ENCODE data around the gene TM7SF2. TPM values are rescaled to one million over a fixed set of nuclear protein-coding genes. Genes with fewer than 3 reads are reported as not detected.
A peak's percentile ranks its signal among the peaks of the same experiment; 100 is the strongest.
"Not testable (repeated sequence)": the region's sequence is repeated elsewhere in the genome, so short reads cannot be mapped to it uniquely, and the experiment has no call there.

Gene TM7SF2
- total and polyA plus RNA-seq, 5 donors: 45.7 to 91.5 (median 58.9) TPM

- no peak for ATAC-seq
- no peak overlapping the region for H3K27ac ChIP-seq (ENCODE audit: low read length)
- no peak for DNase-seq
- no peaks in the 10 kb centered on the region for H3K27me3 ChIP-seq (ENCODE audit: control insufficient read depth, insufficient read depth)
- 79% methylated on average over 7 of the region's 7 CpGs for WGBS
- no peaks in the 10 kb centered on the region for H3K4me1 ChIP-seq (ENCODE audit: control insufficient read depth, insufficient read depth, low read length)
- no peak overlapping the region for H3K4me3 ChIP-seq (ENCODE audit: low read length)
- no peaks in the 10 kb centered on the region for H3K9me3 ChIP-seq (ENCODE audit: control insufficient read depth, low read length)
- intact Hi-C loops (cut with DNase I): no loop called here
Observed at GRCh38 chr11:65141896-65142494, 30.3 kb downstream of the TM7SF2 start.

GRCh38 chr11:65147352-65148075, 35.8 kb downstream of the TM7SF2 start:
- ATAC-seq (no peak), DNase-seq (no peak)
- no peak overlapping the region for H3K4me3 ChIP-seq (ENCODE audit: low read length)
- WGBS: 76% methylated on average over 2 of the region's 2 CpGs
- peaks cover 3% of the 10 kb centered on the region for H3K4me1 ChIP-seq (ENCODE audit: control insufficient read depth, insufficient read depth, low read length)
- intact Hi-C loops (cut with DNase I): no loop called here
- no peak overlapping the region for H3K27ac ChIP-seq (ENCODE audit: low read length)
- no peaks in the 10 kb centered on the region for H3K27me3 ChIP-seq (ENCODE audit: control insufficient read depth, insufficient read depth)
- H3K9me3 ChIP-seq (ENCODE audit: control insufficient read depth, low read length): no peaks in the 10 kb centered on the region

GRCh38 chr11:65148657-65149056, 37.0 kb downstream of the TM7SF2 start:
- Histone ChIP-seq H3K4me1 (ENCODE audit: control insufficient read depth, insufficient read depth, low read length) (peaks cover 3% of the 10 kb centered on the region), H3K4me3 (ENCODE audit: low read length) (no peak overlapping the region), H3K27ac (ENCODE audit: low read length) (no peak overlapping the region), H3K9me3 (ENCODE audit: control insufficient read depth, low read length) (no peaks in the 10 kb centered on the region), H3K27me3 (ENCODE audit: control insufficient read depth, insufficient read depth) (no peaks in the 10 kb centered on the region)
- ATAC-seq: no peak
- intact Hi-C loops (cut with DNase I): no loop called here
- 87% methylated on average over 5 of the region's 5 CpGs for WGBS
- no peak for DNase-seq

DNA sequence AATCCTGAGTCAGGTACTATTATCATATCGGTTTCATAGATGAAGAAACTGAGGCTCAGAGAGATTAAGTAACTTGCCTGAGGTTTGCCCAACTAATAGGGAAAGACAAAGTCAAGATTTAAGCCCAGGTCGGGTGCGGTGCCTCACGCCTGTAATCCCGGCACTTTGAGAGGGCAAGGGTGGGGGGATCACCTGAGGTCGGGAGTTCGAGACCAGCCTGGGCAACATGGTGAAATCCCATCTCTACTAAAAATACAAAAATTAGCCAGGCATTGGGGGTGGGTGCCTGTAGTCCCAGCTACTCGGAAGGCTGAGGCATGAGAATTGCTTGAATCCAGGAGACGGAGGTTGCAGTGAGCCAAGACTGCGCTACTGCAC, 38.4 kb downstream of the TM7SF2 start:
- DNase-seq; intact Hi-C loops (cut with DNase I); ATAC-seq; H3K9me3 ChIP-seq (ENCODE audit: control insufficient read depth, low read length); H3K4me3 ChIP-seq (ENCODE audit: low read length); H3K27me3 ChIP-seq (ENCODE audit: control insufficient read depth, insufficient read depth); H3K4me1 ChIP-seq (ENCODE audit: control insufficient read depth, insufficient read depth, low read length): not testable (repeated sequence)
- H3K27ac ChIP-seq (ENCODE audit: low read length): peak overlapping the region; percentile 73
- WGBS: 70% methylated on average over 10 of the region's 10 CpGs

DNA sequence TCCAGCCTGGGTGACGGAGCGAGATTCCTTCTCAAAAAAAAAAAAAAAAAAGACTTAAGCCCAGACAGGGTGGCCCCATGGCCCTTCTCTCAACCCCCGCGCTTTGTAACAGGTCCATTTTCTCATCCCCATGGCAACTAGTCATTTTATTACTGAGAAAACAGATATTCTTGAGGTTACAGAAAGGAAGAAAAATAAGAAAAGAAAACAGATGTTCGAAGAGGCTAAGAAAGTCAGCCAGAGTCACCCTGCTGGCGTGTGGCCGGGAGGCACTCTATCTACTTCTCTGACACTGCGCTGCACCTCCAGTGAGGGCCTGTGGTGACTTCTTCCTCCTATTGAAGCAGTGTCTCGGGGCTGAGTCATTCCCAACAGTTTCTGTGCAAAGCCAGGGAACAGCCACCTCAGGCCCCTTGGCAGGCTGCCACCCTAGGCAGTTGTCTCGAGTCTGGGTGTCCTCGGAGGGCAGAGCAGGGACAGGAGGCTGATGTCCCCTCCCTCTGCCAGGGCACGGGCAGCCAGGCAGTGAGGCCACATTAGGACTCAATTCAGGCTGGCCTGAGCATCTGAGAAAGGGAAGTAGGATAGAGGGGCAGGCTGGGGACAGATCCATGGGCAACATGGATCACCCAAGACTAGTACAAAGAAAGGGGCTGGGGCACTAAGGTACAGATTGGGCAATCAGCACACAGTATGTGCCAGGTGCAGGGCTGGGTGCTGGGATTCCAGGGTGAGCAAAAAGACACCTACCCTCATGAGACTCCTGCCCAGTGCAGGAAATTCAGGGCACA, 39.0 kb downstream of the TM7SF2 start:
- Histone ChIP-seq H3K27ac (ENCODE audit: low read length) (peak overlapping the region; percentile 73), H3K4me3 (ENCODE audit: low read length) (no peak overlapping the region), H3K9me3 (ENCODE audit: control insufficient read depth, low read length) (no peaks in the 10 kb centered on the region), H3K4me1 (ENCODE audit: control insufficient read depth, insufficient read depth, low read length) (peaks cover 3% of the 10 kb centered on the region), H3K27me3 (ENCODE audit: control insufficient read depth, insufficient read depth) (no peaks in the 10 kb centered on the region)
- intact Hi-C loops (cut with DNase I): no loop called here
- peak; percentile 86 to 94 (median 91) for DNase-seq
- peak; percentile 92 to 94 for ATAC-seq
- 18% methylated on average over 12 of the region's 12 CpGs for WGBS

DNA sequence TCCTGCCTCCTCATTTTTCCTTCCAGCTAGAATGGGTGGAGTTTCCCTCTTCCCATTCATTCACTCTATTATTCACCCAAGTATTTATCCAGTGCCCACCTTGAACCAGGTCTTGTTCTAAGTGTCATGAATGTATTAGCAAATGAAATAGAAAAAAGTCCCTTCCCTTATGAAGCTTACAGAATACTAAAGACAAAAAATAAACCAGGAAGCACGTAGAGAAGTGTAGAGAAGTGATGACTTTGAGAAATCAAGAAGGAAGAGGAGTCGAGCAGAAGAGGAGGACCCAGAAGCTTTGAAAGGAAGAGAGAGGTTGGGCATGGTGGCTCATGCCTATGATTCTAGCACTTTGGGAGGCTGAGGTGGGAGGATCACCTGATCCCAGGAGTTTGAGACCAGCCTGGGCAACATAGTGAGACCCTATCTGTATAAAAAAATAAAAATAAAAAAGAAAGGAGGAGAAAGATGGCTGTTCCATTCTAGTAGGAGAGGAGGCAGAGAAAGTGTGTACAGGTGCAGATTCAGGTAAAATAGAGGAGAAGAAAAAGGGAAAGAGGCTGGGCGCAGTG, 39.7 kb downstream of the TM7SF2 start:
- no peak for DNase-seq
- Histone ChIP-seq H3K9me3 (ENCODE audit: control insufficient read depth, low read length) (no peaks in the 10 kb centered on the region), H3K27ac (ENCODE audit: low read length) (peak overlapping the region; percentile 73), H3K27me3 (ENCODE audit: control insufficient read depth, insufficient read depth) (no peaks in the 10 kb centered on the region), H3K4me1 (ENCODE audit: control insufficient read depth, insufficient read depth, low read length) (peaks cover 3% of the 10 kb centered on the region), H3K4me3 (ENCODE audit: low read length) (no peak overlapping the region)
- 68% methylated on average over 3 of the region's 3 CpGs for WGBS
- ATAC-seq: no peak
- intact Hi-C loops (cut with DNase I): no loop called here

DNA sequence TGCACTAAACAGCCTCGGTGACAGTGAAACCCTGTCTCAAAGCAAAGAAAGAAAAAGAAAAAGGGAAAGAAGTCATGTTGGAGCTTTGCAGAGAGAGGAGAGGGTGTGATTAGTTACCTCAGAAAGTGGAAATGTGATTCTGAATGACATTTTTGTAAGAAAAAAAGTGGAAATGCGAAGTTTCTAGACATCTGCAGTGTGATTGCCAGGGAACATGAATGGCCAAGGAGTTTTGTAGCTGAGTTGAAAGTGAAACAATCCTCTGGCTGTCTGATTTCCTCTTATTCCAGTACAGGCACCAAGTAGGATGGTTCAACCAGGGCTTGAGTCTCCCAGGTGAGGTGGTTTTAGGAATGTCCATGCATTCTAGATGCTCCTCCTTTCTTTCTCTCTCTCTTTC, 40.5 kb downstream of the TM7SF2 start:
- no peak overlapping the region for H3K4me3 ChIP-seq (ENCODE audit: low read length)
- ATAC-seq: no peak
- DNase-seq: no peak
- peaks cover 3% of the 10 kb centered on the region for H3K4me1 ChIP-seq (ENCODE audit: control insufficient read depth, insufficient read depth, low read length)
- H3K27me3 ChIP-seq (ENCODE audit: control insufficient read depth, insufficient read depth): no peaks in the 10 kb centered on the region
- intact Hi-C loops (cut with DNase I): no loop called here
- 74% methylated on average over 2 of the region's 2 CpGs for WGBS
- H3K27ac ChIP-seq (ENCODE audit: low read length): no peak overlapping the region
- no peaks in the 10 kb centered on the region for H3K9me3 ChIP-seq (ENCODE audit: control insufficient read depth, low read length)

DNA sequence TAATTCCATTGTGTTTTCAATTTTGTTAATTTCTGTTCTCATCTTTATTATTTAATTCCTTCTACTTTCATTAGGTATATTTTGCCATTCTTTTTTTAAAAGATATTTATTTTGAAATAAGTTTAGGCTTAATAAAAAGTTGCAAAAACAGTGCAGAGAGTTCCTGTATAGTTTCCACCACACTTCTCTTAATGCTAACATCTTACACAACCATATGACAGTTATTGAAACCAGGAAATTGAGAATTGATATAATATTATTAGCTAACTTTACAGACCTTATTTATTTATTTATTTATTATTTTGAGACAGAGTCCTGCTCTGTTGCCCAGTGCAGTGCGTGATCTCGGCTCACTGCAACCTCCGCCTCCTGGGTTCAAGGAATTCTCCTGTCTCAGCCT, 44.6 kb downstream of the TM7SF2 start:
- Histone ChIP-seq H3K4me3 (ENCODE audit: low read length) (no peak overlapping the region), H3K9me3 (ENCODE audit: control insufficient read depth, low read length) (no peaks in the 10 kb centered on the region), H3K27ac (ENCODE audit: low read length) (no peak overlapping the region), H3K27me3 (ENCODE audit: control insufficient read depth, insufficient read depth) (no peaks in the 10 kb centered on the region), H3K4me1 (ENCODE audit: control insufficient read depth, insufficient read depth, low read length) (no peaks in the 10 kb centered on the region)
- ATAC-seq: no peak
- intact Hi-C loops (cut with DNase I): no loop called here
- DNase-seq: no peak
- WGBS: 96% methylated on average over 3 of the region's 3 CpGs

- no peak overlapping the region for H3K27ac ChIP-seq (ENCODE audit: low read length)
- no peaks in the 10 kb centered on the region for H3K4me1 ChIP-seq (ENCODE audit: control insufficient read depth, insufficient read depth, low read length)
- H3K4me3 ChIP-seq (ENCODE audit: low read length): no peak overlapping the region
- DNase-seq (no peak), ATAC-seq (no peak)
- intact Hi-C loops (cut with DNase I): no loop called here
- H3K27me3 ChIP-seq (ENCODE audit: control insufficient read depth, insufficient read depth): no peaks in the 10 kb centered on the region
- no peaks in the 10 kb centered on the region for H3K9me3 ChIP-seq (ENCODE audit: control insufficient read depth, low read length)
- 88% methylated on average over 3 of the region's 3 CpGs for WGBS
Observed at GRCh38 chr11:65156926-65157325, 45.3 kb downstream of the TM7SF2 start.

DNA sequence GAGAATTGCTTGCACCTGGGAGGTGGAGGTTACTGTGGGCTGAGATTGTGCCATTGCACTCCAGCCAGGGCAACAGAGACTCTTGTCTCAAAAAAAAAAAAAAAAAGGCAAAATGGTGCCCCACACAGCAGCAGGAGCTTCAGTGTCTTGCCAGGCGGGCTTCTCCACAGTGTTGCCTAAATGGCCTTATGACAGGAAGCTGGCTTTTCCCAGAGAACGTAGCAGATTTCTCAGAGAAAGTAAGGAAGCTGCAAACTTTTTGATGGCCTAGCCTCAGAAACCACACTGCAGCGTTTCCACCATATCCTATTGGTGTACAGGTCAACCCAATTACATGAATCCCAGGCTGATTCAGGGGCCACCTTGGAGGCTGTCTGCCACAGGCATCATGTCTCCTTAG, 45.7 kb downstream of the TM7SF2 start:
- Histone ChIP-seq H3K4me3 (ENCODE audit: low read length) (no peak overlapping the region), H3K27ac (ENCODE audit: low read length) (no peak overlapping the region), H3K27me3 (ENCODE audit: control insufficient read depth, insufficient read depth) (no peaks in the 10 kb centered on the region), H3K4me1 (ENCODE audit: control insufficient read depth, insufficient read depth, low read length) (no peaks in the 10 kb centered on the region), H3K9me3 (ENCODE audit: control insufficient read depth, low read length) (no peaks in the 10 kb centered on the region)
- intact Hi-C loops (cut with DNase I): no loop called here
- ATAC-seq: no peak
- WGBS: 63% methylated on average over 3 of the region's 3 CpGs
- no peak for DNase-seq

DNA sequence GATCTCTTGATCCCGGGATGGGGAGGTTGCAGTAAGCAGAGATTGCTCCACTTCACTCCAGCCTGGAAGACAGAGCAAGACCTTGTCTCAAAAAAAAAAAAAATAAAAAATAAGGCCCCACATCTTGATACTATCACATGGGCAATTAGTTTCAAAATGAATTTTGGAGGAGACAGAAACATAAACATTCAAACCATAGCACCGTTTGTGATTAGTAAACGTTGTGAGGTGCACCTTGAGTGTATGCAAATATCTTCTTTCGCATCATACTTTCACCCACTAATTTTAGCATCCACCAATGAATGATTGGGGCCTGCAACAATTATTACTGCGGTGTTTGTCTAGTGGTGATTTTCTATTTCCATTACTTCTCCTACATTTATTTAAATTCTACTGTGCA, 47.3 kb downstream of the TM7SF2 start:
- H3K4me1 ChIP-seq (ENCODE audit: control insufficient read depth, insufficient read depth, low read length): no peaks in the 10 kb centered on the region
- intact Hi-C loops (cut with DNase I): no loop called here
- no peak overlapping the region for H3K4me3 ChIP-seq (ENCODE audit: low read length)
- ATAC-seq: no peak
- no peak for DNase-seq
- H3K9me3 ChIP-seq (ENCODE audit: control insufficient read depth, low read length): no peaks in the 10 kb centered on the region
- H3K27me3 ChIP-seq (ENCODE audit: control insufficient read depth, insufficient read depth): no peaks in the 10 kb centered on the region
- H3K27ac ChIP-seq (ENCODE audit: low read length): no peak overlapping the region
- 84% methylated on average over 5 of the region's 5 CpGs for WGBS

All from right cardiac atrium (tissue), 5 donors.